GM18951 (cell line): Measurements from ENCODE around the gene TMEM107.

Experiments used
- POLR2A ChIP-seq: IDR thresholded peaks from 4 replicates; pipeline ENCODE4 v1.6.1; 2011; ENCODE audit warnings: mild to moderate bottlenecking; ENCODE audit not compliant: insufficient read length, insufficient read depth; ENCODE audit errors: extremely low read depth
- in situ Hi-C: fragments of 300-500 bp; cut with MboI; formaldehyde crosslinking; loops from one replicate; pipeline ENCODE4 v1.12.0; 2022; ENCODE audit warnings: low sequenced_read_pairs, mixed read lengths, inconsistent platforms; ENCODE audit not compliant: unreplicated experiment

TMEM107 gene

DNA sequence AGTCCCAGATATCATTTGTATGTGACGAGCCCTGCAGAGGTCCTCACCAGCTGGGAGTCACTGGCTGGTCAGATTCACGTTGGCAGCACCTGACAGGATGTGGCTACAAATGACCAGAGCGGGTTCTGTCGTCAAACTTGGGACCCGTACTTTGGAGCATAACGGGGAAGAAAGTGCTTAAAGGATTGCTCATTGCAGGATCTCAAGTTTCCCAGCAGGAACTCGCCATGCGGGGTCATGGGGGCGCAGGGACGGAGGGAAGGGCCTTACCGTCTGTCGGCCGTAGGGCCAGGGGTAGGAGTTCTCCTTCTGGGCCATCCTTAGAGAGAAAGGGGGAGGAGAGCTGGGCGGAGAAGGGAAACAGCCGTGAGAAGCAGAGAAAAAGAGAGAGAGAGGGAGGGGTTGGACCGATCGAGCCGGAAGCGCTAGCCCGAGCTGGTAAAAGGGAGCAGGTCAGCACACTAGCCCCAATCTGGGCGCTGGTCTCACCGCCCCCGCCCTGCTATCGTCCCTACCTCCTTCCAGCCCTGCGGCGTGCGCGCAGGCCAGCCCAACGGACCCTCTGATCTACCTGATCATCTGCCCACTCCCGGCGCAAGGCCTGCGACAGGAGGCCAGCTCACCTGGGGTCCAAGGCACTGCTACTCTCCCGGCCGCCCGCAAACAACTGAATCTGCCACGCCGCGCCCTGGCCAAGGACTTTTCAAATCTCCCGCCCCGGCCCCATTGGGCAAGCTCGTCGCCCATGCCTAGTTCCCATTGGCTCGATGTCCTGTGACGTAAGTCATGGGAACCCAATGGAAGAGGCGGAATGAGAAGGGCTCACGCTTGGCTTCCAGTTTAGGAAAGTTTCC is 34.0 kb upstream of the TMEM107 start, which contains the start of gene AURKB:
Gene AURKB (minus strand): TSS at position 669 of the 854 bp plus-strand sequence. CDS start 351 bp downstream, at position 318.
- peak; percentile 95 for TF ChIP-seq POLR2A
- in situ Hi-C loops, result no loop called here

DNA sequence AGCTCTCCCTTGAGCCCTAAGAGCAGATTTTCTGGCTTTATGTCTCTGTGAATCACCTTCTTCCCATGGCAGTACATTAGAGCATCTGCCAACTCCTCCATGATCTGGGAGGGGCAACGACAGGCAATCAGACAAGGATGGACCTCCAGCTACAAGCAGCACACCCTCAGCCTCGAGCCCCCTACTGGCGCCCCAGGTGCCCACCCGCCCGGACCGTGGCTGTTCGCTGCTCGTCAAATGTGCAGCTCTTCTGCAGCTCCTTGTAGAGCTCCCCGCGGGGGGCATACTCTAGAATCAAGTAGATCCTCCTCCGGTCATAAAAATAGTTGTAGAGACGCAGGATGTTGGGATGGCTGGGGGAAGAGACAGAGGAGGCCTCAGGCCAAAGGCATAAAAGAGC is 30.4 kb upstream of the TMEM107 start:
- in situ Hi-C loops, result no loop called here
- no peak for TF ChIP-seq POLR2A

- in situ Hi-C loops, result no loop called here
- TF ChIP-seq POLR2A, result peak; percentile 14
These were observed 28.8 kb upstream of the TMEM107 start for GRCh38 chr17:8204761-8205555.

DNA sequence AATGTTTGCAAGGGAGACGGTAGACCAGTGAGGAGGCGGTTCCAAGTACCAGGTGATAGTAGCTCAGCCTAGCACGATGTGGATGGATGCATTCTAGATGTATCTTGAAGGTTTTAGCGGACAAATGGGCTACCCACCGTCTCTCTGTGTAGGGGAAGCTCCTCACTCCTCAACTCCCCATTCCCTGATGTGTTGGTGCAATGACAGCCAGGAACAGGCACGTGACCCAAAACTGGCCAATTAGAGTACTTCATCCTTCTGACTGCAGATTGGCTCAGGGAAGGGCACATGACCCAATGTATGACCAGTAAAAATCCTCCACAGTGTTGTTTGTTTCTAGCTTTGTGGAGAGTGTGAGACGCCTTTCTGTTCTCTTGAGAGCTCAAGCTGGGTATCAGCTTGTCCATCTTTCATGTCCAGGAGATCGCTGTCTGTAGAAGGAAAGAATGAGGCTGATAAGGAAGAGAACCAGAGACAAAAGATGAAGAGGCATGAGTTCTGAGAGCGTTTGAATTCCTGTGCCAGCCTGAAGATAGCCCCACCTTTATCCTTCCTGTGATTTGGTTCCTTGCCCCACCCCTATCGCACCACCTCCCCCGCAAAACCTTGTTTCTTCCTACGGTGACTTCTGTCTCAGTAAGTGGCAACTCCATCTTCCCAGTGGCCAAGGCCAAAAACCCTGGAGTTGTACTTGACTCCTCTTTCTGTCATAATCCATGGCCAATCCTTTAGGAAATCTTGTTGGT is 16.1 kb upstream of the TMEM107 start:
- peak; percentile 49 for TF ChIP-seq POLR2A
- in situ Hi-C loops, result no loop called here

GRCh38 chr17:8190506-8190905 is 14.3 kb upstream of the TMEM107 start:
- in situ Hi-C loops, result no loop called here
- TF ChIP-seq POLR2A, result no peak

DNA sequence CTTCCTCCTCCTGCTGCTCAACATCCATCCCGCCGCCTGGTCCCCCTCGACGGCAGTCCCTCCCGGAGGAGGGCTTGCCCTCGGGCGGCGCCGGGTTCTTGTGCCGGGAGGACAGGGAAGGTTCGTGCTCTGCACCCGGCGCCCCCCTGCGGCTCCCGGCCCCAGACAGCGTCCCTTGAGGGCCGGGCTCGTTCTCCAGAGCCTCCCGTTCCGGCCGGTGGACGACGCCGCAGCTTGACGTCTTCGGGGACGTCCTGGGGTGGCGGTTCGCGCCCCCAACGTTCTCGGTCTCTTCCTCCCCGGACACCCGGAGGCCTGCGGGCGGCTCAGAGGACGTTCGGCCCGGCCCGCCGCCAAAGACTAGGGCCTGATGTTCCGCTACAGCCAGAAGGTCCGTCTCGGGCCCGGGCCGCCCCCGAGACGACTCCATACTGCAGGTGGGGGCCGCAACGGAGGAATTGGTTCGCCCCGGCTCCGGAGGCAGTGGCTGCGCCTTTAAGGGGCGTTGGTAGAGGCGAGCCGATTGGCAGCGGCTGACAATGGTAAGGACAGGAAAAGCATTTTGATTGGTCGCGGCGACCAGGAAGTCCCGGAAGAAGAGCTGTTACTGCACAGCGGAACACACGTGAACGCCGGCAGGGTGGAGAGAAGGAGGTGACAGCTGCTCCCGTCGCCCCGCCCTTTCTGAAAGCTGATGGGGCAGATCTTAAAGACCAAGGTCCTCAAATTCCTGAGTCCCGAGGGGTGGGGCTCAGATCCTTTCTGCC is 13.7 kb upstream of the TMEM107 start, which contains the start of gene BORCS6:
Gene BORCS6 (minus strand): TSS at position 470 of the 767 bp plus-strand sequence. CDS start 40 bp downstream, at position 430.
- in situ Hi-C loops, result no loop called here
- peak; percentile 85 for TF ChIP-seq POLR2A

- in situ Hi-C loops, result no loop called here
- no peak for TF ChIP-seq POLR2A
These were observed 13.0 kb upstream of the TMEM107 start for GRCh38 chr17:8189041-8189710.

- TF ChIP-seq POLR2A, result no peak
- in situ Hi-C loops, result no loop called here
These were observed 12.2 kb upstream of the TMEM107 start for GRCh38 chr17:8188263-8188839.

GRCh38 chr17:8187517-8188262 is 11.5 kb upstream of the TMEM107 start:
- in situ Hi-C loops, result no loop called here
- no peak for TF ChIP-seq POLR2A

DNA sequence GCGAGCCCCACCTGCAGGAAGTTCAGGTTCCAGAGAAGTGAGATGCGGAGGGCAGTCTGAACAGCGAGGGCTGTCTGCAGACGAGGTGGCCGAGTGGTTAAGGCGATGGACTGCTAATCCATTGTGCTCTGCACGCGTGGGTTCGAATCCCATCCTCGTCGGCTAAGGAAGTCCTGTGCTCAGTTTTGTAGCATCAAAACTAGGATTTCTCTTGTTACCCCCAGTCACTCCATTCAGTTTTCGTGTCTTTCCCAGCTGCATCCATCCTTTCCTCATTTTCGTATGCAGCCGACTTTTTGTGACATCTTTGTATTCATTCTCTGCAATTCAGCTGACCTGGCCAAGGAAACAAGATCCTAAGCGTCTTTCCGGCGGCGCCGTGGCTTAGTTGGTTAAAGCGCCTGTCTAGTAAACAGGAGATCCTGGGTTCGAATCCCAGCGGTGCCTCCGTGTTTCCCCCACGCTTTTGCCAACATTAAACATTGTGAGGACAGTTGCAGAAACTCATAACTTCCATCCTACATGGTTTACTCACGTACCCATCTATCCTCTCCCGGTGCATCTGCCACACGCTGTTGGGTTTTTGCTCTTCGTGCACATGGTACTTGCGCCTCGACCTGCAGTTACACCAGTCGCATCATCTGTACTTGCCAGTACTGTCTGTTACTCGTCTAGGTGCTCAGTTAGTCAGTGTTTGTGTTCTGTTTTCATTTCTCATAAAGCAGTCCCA is 10.8 kb upstream of the TMEM107 start:
- in situ Hi-C loops, result no loop called here
- no peak for TF ChIP-seq POLR2A
